Measurements from ENCODE around the gene PDE9A. TPM values are rescaled to one million over a fixed set of nuclear protein-coding genes. Genes with fewer than 3 reads are reported as not detected.

PDE9A gene
- total RNA-seq, 1 donor from 2014 or later, result 3.9 TPM

GRCh38 chr21:42815217-42815616, 161.8 kb downstream of the PDE9A start:
- no peaks in the 10 kb centered on the region for H3K27me3 ChIP-seq (ENCODE audit: control insufficient read depth, insufficient read depth, low read length)
- no peak overlapping the region for H3K4me3 ChIP-seq (ENCODE audit: low read depth, low read length)
- H3K36me3 ChIP-seq (ENCODE audit: control insufficient read depth, insufficient read depth, low read length), result no peaks in the 10 kb centered on the region
- TF ChIP-seq, protein P1, sequence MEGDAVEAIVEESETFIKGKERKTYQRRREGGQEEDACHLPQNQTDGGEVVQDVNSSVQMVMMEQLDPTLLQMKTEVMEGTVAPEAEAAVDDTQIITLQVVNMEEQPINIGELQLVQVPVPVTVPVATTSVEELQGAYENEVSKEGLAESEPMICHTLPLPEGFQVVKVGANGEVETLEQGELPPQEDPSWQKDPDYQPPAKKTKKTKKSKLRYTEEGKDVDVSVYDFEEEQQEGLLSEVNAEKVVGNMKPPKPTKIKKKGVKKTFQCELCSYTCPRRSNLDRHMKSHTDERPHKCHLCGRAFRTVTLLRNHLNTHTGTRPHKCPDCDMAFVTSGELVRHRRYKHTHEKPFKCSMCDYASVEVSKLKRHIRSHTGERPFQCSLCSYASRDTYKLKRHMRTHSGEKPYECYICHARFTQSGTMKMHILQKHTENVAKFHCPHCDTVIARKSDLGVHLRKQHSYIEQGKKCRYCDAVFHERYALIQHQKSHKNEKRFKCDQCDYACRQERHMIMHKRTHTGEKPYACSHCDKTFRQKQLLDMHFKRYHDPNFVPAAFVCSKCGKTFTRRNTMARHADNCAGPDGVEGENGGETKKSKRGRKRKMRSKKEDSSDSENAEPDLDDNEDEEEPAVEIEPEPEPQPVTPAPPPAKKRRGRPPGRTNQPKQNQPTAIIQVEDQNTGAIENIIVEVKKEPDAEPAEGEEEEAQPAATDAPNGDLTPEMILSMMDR (IDR thresholded peaks at IDR 0.05; ENCODE audit: insufficient read depth, low read length, poor library complexity, severe bottlenecking), result no peak
- no peak for DNase-seq (ENCODE audit: low read depth)

DNA sequence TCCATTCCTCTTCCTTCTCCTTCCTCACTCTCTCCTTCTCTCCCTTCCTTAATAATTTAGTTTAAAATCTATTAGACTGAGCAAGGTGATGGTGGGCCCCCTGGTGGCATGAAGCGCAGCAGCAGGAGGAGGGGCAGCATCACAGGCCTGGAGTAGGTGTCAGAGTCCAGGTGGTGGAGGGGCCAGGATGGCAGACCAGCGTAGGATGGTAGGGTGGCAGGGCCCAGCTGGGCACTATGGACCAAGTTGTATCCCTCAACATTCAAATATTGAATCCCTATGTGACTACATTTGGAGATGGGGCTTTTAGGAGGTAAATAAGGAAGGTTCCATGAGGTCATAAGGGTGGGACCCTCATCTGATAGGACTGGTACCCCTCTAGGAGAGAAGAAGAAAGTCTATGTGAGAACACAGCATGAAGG, 164.9 kb downstream of the PDE9A start:
- Histone ChIP-seq H3K4me3 (ENCODE audit: low read depth, low read length) (no peak overlapping the region), H3K36me3 (ENCODE audit: control insufficient read depth, insufficient read depth, low read length) (no peaks in the 10 kb centered on the region), H3K27me3 (ENCODE audit: control insufficient read depth, insufficient read depth, low read length) (no peaks in the 10 kb centered on the region)
- DNase-seq (ENCODE audit: low read depth), result no peak
- TF ChIP-seq, protein P1 (IDR thresholded peaks at IDR 0.05; ENCODE audit: insufficient read depth, low read length, poor library complexity, severe bottlenecking), result peak; percentile 71

GRCh38 chr21:42819861-42820615, 166.6 kb downstream of the PDE9A start:
- no peak overlapping the region for H3K4me3 ChIP-seq (ENCODE audit: low read depth, low read length)
- H3K27me3 ChIP-seq (ENCODE audit: control insufficient read depth, insufficient read depth, low read length), result no peaks in the 10 kb centered on the region
- TF ChIP-seq, protein P1 (IDR thresholded peaks at IDR 0.05; ENCODE audit: insufficient read depth, low read length, poor library complexity, severe bottlenecking), result no peak
- no peak for DNase-seq (ENCODE audit: low read depth)
- no peaks in the 10 kb centered on the region for H3K36me3 ChIP-seq (ENCODE audit: control insufficient read depth, insufficient read depth, low read length)

GRCh38 chr21:42820616-42821465, 167.4 kb downstream of the PDE9A start:
- Histone ChIP-seq H3K36me3 (ENCODE audit: control insufficient read depth, insufficient read depth, low read length) (no peaks in the 10 kb centered on the region), H3K4me3 (ENCODE audit: low read depth, low read length) (no peak overlapping the region), H3K27me3 (ENCODE audit: control insufficient read depth, insufficient read depth, low read length) (no peaks in the 10 kb centered on the region)
- no peak for DNase-seq (ENCODE audit: low read depth)
- TF ChIP-seq, protein P1 (IDR thresholded peaks at IDR 0.05; ENCODE audit: insufficient read depth, low read length, poor library complexity, severe bottlenecking), result no peak

Other genes with a start within 250 kb of the PDE9A start
- not detected in 2 replicates for gene UBASH3A, start 249.7 kb upstream of the PDE9A start, total RNA-seq
- gene RSPH1, start 157.4 kb upstream of the PDE9A start, total RNA-seq, result 0.29 and 1.6 TPM in 2 replicates
- gene SLC37A1, start 139.8 kb upstream of the PDE9A start, total RNA-seq, result 29.3 and 34.2 TPM in 2 replicates
- gene WDR4, start 225.9 kb downstream of the PDE9A start, total RNA-seq, result 17.2 and 18.2 TPM in 2 replicates
- gene NDUFV3, start 239.7 kb downstream of the PDE9A start, total RNA-seq, result 31.6 and 32.8 TPM in 2 replicates

All from kidney epithelial cell (primary cell).